ENCODE results near the gene GUCD1.

The GUCD1 gene

GRCh38 chr22:24582056-24582814 is 27.3 kb upstream of the GUCD1 start:
- no peak for DNase-seq (ENCODE audit: low read depth in 2 of 2)
- H3K4me3 ChIP-seq (replicated peaks in 1 of 2; ENCODE audit: low read depth in 2 of 2, low read length in 2 of 2): no peak overlapping the region
- no peak for TF ChIP-seq CTCF (IDR thresholded peaks at IDR 0.05; ENCODE audit: low read depth, low read length)

- TF ChIP-seq CTCF (IDR thresholded peaks at IDR 0.05; ENCODE audit: low read depth, low read length): no peak
- DNase-seq (ENCODE audit: low read depth in 2 of 2): peak; percentile 81 to 91
- no peak overlapping the region for H3K4me3 ChIP-seq (replicated peaks in 1 of 2; ENCODE audit: low read depth in 2 of 2, low read length in 2 of 2)
These were observed 25.3 kb upstream of the GUCD1 start for GRCh38 chr22:24580276-24580675.

GRCh38 chr22:24579258-24579601 is 24.3 kb upstream of the GUCD1 start:
- DNase-seq (ENCODE audit: low read depth in 2 of 2): no peak
- no peak for TF ChIP-seq CTCF (IDR thresholded peaks at IDR 0.05; ENCODE audit: low read depth, low read length)
- H3K4me3 ChIP-seq (replicated peaks in 1 of 2; ENCODE audit: low read depth in 2 of 2, low read length in 2 of 2): no peak overlapping the region

- TF ChIP-seq CTCF (IDR thresholded peaks at IDR 0.05; ENCODE audit: low read depth, low read length): no peak
- no peak for DNase-seq (ENCODE audit: low read depth in 2 of 2)
- H3K4me3 ChIP-seq (replicated peaks in 1 of 2; ENCODE audit: low read depth in 2 of 2, low read length in 2 of 2): no peak overlapping the region
These were observed 23.7 kb upstream of the GUCD1 start for GRCh38 chr22:24578355-24579257.

- no peak for TF ChIP-seq CTCF (IDR thresholded peaks at IDR 0.05; ENCODE audit: low read depth, low read length)
- H3K4me3 ChIP-seq (replicated peaks in 1 of 2; ENCODE audit: low read depth in 2 of 2, low read length in 2 of 2): no peak overlapping the region
- no peak for DNase-seq (ENCODE audit: low read depth in 2 of 2)
These were observed 21.8 kb upstream of the GUCD1 start for GRCh38 chr22:24576778-24577177.

GRCh38 chr22:24571266-24571665 is 16.3 kb upstream of the GUCD1 start:
- TF ChIP-seq CTCF (IDR thresholded peaks at IDR 0.05; ENCODE audit: low read depth, low read length): no peak
- no peak for DNase-seq (ENCODE audit: low read depth in 2 of 2)
- H3K4me3 ChIP-seq (replicated peaks in 1 of 2; ENCODE audit: low read depth in 2 of 2, low read length in 2 of 2): no peak overlapping the region
